SJCRH30 (cell line): ENCODE results near the gene GJC2. TPM values are rescaled to one million over a fixed set of nuclear protein-coding genes. Genes with fewer than 3 reads are reported as not detected.

Experiments
- DNase-seq, 2 experiments: peaks; one replicate each; pipeline ENCODE4 v3.0.0-alpha.2; 2015 to 2020
- H3K27ac ChIP-seq: fragments of 250-450 bp; sonication (Bioruptor Pico); 2 replicates; pipeline ENCODE4 v1.5.1; 2020; ENCODE audit warnings: mild to moderate bottlenecking, moderate library complexity
- H3K27me3 ChIP-seq: fragments of 250-450 bp; sonication (Bioruptor Pico); 2 replicates; pipeline ENCODE4 v1.5.1; 2020; ENCODE audit warnings: mild to moderate bottlenecking, moderate library complexity
- H3K36me3 ChIP-seq: fragments of 250-450 bp; sonication (Bioruptor Pico); 2 replicates; pipeline ENCODE4 v1.5.1; 2020; ENCODE audit warnings: mild to moderate bottlenecking, moderate library complexity
- H3K4me1 ChIP-seq: fragments of 250-450 bp; sonication (Bioruptor Pico); 2 replicates; pipeline ENCODE4 v1.5.1; 2020; ENCODE audit warnings: mild to moderate bottlenecking, moderate library complexity
- H3K4me3 ChIP-seq: fragments of 250-450 bp; sonication (Bioruptor Pico); 2 replicates; pipeline ENCODE4 v1.5.1; 2020; ENCODE audit warnings: mild to moderate bottlenecking, moderate library complexity
- H3K9me3 ChIP-seq: fragments of 250-450 bp; sonication (Bioruptor Pico); replicated peaks from 2 replicates; pipeline ENCODE4 v1.5.1; 2020; ENCODE audit warnings: mild to moderate bottlenecking, moderate library complexity
- total RNA-seq: library from RNA; depleted of rRNA; stranded (reverse); fragments of >200 nt; shearing (Covaris generic); gene quantifications from 2 replicates; pipeline ENCODE4 v1.2.3, GENCODE V29; 2014

The GJC2 gene
- total RNA-seq, 1 experiment from 2014 or later, result 0.59 TPM

- no peak overlapping the region for H3K27ac ChIP-seq
Measured at GRCh38 chr1:228154670-228155571, 5.2 kb downstream of the GJC2 start.

GRCh38 chr1:228155596-228156514 is 6.1 kb downstream of the GJC2 start:
- Histone ChIP-seq H3K36me3 (no peaks in the 10 kb centered on the region), H3K27ac (no peak overlapping the region), H3K9me3 (no peaks in the 10 kb centered on the region), H3K27me3 (no peaks in the 10 kb centered on the region), H3K4me1 (no peaks in the 10 kb centered on the region), H3K4me3 (no peak overlapping the region)
- DNase-seq, result no peak

More at GRCh38 chr1:228154670-228155571, 5.2 kb downstream of the GJC2 start:
- H3K9me3 ChIP-seq, result no peaks in the 10 kb centered on the region
- H3K4me3 ChIP-seq, result no peak overlapping the region
- H3K36me3 ChIP-seq, result no peaks in the 10 kb centered on the region
- H3K27me3 ChIP-seq, result no peaks in the 10 kb centered on the region
- H3K4me1 ChIP-seq, result peaks cover 2% of the 10 kb centered on the region; the same call in 1 of the 2 replicates
- no peak for DNase-seq

DNA sequence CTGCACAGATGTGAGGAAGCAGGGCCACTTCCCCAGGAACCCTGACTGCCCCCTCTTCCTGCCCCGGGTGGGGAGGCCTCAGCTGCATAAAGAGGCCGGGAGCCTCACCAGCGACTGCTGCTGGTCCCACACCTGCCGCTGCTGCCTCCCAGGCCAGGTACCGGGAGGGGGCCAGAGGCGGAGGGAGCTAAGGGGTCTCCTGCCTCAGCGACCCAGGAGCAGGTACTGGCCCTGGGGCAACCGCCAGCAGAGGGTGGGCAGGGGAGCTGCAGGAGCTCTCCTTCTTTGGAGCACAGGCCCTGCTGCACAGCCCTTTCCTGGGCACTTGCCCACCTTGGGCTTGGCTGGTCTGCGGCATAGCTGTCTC is 6.8 kb downstream of the GJC2 start:
- DNase-seq, result no peak
- Histone ChIP-seq H3K27ac (no peak overlapping the region), H3K36me3 (no peaks in the 10 kb centered on the region), H3K27me3 (no peaks in the 10 kb centered on the region), H3K4me3 (no peak overlapping the region), H3K4me1 (peaks cover 2% of the 10 kb centered on the region), H3K9me3 (no peaks in the 10 kb centered on the region)

- H3K4me3 ChIP-seq, result no peak overlapping the region
- no peaks in the 10 kb centered on the region for H3K36me3 ChIP-seq
- no peaks in the 10 kb centered on the region for H3K27me3 ChIP-seq
- peaks cover 7% of the 10 kb centered on the region for H3K4me1 ChIP-seq
- no peak for DNase-seq
- no peaks in the 10 kb centered on the region for H3K9me3 ChIP-seq
- H3K27ac ChIP-seq, result no peak overlapping the region
Measured at GRCh38 chr1:228156941-228157728, 7.4 kb downstream of the GJC2 start.

- H3K27me3 ChIP-seq, result no peaks in the 10 kb centered on the region
- no peak for DNase-seq
Measured at GRCh38 chr1:228157729-228158126, 8.0 kb downstream of the GJC2 start.

GRCh38 chr1:228158151-228159007 is 8.6 kb downstream of the GJC2 start:
- Histone ChIP-seq H3K9me3 (no peaks in the 10 kb centered on the region), H3K27me3 (no peaks in the 10 kb centered on the region), H3K4me1 (peaks cover 9% of the 10 kb centered on the region), H3K27ac (no peak overlapping the region), H3K36me3 (no peaks in the 10 kb centered on the region), H3K4me3 (no peak overlapping the region)
- DNase-seq, result no peak

More at GRCh38 chr1:228157729-228158126, 8.0 kb downstream of the GJC2 start:
- H3K36me3 ChIP-seq, result no peaks in the 10 kb centered on the region
- H3K4me1 ChIP-seq, result peaks cover 9% of the 10 kb centered on the region
- no peaks in the 10 kb centered on the region for H3K9me3 ChIP-seq
- H3K27ac ChIP-seq, result no peak overlapping the region
- H3K4me3 ChIP-seq, result no peak overlapping the region

DNA sequence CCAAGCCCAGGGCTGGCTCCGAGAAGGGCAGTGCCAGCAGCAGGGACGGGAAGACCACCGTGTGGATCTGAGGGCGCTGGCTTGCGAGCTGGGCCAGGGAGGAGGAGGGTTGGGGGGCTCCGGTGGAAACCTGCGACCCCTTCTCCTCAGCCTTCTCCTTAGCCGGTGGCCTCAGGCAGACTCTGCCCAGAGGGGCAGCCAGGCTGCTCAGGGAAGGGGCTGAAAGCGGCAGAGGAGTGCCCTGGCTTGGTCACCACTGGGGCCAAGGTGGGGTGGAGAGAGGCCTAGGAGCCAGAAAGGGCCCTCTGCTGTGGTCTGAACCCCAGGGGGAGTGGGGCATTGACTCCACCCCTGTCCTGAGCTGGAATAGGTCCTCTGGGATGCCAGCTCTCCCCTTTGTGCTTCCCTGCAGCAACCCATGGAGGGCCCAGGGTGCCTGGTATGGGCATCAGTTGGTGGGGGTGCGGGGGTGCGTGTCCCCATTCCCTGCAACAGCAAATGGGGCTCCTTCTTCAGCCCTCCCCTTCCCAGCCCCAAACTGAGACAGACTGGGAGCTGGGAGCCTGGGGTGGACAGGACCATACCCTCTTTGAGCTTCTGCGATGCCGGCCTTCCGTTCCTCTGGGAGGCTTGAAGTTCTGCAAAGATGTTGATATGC is 9.4 kb downstream of the GJC2 start:
- Histone ChIP-seq H3K27ac (no peak overlapping the region), H3K27me3 (no peaks in the 10 kb centered on the region), H3K4me3 (no peak overlapping the region), H3K36me3 (no peaks in the 10 kb centered on the region), H3K9me3 (no peaks in the 10 kb centered on the region), H3K4me1 (peaks cover 9% of the 10 kb centered on the region)
- no peak for DNase-seq

DNA sequence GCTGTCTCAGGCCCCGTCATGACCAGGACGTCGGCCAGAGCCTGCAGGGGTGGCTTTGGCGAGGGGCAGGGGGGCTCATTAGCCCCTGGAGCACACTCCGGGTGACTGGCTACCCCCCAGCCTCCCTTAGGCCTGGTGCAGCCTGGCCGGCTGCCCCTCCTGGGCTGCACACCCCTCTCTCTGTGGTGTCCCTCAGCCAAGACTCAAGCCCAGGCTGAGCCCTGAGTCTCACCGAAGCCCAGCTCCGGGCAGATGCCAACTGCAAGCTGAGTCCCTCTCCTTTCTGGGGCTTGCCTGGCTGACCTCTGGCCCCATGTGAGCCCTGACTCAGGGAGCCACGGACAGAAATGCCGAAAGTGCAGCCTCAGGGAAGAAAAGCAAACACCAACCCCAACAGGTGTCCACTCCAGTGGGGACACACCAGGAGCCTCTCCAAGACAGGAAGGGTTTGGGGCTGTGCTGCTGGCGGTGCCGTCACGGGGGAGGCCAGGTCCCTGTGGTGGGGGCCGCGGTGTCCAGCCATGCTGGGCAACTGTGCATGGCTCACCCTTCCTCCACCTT is 10.6 kb downstream of the GJC2 start:
- no peaks in the 10 kb centered on the region for H3K36me3 ChIP-seq

DNA sequence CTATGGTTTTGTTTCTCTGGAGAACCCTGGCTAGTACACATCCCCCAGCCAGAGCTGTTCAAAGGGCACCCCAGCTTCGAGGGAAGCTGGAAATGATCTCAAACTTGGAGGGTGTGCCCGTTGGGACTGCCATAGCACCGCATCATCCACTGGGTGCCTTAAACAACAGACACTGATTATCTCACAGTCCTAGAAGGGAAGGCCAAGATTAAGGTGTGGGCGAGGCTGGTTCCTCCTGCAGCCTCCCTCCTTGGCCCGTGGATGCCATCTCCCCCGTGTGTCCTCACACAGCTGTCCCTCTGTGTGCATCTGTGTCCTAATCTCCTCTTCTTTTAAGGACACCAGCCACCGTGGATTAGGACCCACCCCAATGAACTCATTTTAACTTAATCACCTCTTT is 11.6 kb downstream of the GJC2 start:
- Histone ChIP-seq H3K9me3 (no peaks in the 10 kb centered on the region), H3K36me3 (no peaks in the 10 kb centered on the region), H3K27ac (no peak overlapping the region), H3K4me1 (peaks cover 9% of the 10 kb centered on the region), H3K27me3 (no peaks in the 10 kb centered on the region), H3K4me3 (no peak overlapping the region)
- DNase-seq, result no peak

More for the DNA sequence above, 10.6 kb downstream of the GJC2 start:
- Histone ChIP-seq H3K4me3 (no peak overlapping the region), H3K4me1 (peaks cover 9% of the 10 kb centered on the region), H3K9me3 (no peaks in the 10 kb centered on the region), H3K27ac (no peak overlapping the region), H3K27me3 (no peaks in the 10 kb centered on the region)
- DNase-seq, result peak in 1 of 2 experiments; percentile 34

DNA sequence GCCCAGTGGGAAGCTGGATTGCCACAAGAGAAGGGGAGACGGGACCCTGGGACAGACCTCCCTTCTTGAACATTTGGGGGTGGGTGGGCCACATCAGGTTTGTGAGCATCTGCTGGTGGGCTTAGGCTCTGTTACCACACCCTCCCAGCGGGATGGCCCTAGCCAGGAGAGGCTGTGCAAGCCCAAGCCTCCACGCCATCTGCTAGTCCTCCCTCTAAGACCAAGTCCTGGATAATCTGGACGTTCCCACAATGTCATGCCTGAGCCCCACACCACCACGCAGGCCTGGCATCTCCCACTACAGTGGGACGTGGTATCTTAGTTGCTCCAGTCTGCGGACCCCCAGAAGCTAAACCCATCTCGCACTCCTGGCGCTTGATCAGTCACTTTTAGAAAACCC is 12.1 kb downstream of the GJC2 start:
- H3K27me3 ChIP-seq, result no peaks in the 10 kb centered on the region
- H3K4me1 ChIP-seq, result peaks cover 12% of the 10 kb centered on the region
- no peak for DNase-seq
- no peak overlapping the region for H3K4me3 ChIP-seq
- H3K27ac ChIP-seq, result no peak overlapping the region
- H3K9me3 ChIP-seq, result no peaks in the 10 kb centered on the region
- no peaks in the 10 kb centered on the region for H3K36me3 ChIP-seq

DNA sequence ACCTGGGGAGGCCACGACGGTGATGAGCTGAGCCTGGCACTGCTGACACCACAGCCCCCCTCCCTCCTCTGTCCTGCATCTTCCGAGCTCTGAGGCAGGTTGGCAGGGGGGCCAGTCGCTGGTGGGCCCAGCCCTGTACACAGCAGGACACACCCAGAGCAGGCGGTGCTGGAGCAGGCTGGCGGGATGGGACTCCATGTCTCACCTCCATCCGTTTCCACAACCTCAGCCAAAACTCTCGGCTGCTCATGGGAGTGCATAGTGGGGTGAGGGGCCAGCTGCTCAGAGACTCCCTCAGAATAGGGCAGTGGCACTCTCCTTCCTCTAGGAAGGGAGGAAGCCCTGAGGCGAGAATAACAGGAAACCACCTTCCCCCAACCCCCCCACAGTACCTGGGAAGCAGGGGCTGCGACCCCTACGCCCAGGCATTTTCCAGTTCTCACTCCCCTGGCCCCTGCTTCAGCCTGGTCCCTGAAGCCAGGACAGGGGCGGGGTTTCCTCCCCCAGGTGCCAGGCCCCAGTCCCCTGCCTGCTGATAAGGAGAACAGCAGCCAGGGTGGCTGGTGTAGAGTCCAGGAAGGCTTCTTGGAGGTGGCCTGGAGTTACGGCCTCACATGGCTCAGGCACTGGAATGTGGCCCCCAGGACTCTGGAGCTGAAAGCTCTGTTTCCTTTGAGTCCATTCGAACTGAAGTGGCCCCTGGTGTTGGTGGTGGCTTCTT is 12.7 kb downstream of the GJC2 start:
- no peak for DNase-seq
- Histone ChIP-seq H3K4me1 (peaks cover 13% of the 10 kb centered on the region), H3K4me3 (no peak overlapping the region), H3K36me3 (no peaks in the 10 kb centered on the region), H3K9me3 (no peaks in the 10 kb centered on the region), H3K27ac (no peak overlapping the region), H3K27me3 (no peaks in the 10 kb centered on the region)

DNA sequence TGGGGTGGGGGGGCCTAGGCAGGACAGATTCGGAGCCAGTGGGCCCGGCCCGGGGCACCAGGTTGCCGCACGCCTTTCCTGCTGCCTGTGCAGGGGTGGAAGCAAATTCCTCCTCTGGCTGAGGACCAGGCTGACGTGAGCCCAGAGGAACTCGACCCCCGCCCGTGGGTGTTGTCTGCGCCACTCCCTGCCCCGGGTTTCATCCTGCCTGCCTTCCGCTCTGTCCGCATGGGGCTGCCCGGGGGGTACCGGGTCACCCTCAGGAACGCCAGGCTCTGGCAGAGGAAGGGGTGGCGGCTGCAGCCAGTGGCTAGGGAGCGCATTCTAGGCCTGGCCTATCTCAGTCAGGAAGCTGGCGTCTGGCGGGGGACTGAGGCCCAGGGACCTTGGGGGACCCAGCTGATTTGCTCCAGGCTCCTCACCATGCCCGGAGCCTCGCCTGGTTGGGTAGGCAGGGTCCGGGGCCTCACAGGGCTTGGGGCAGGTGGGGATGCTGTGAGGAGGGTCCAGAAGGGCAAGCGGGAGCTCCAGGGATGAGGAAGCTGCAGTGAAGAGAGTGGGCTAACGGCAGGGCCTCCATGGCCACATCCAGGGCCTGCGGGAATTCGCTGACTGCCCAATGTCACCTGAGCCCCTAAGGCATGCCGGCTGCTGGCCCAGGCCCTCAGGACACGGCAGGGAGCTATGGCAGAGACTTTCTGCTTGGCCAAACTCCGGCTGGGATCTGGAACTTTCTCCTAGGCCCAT is 13.4 kb downstream of the GJC2 start:
- Histone ChIP-seq H3K4me3 (no peak overlapping the region), H3K27me3 (no peaks in the 10 kb centered on the region), H3K9me3 (no peaks in the 10 kb centered on the region), H3K4me1 (peaks cover 13% of the 10 kb centered on the region), H3K36me3 (no peaks in the 10 kb centered on the region), H3K27ac (no peak overlapping the region)
- DNase-seq, result no peak
